Common myeloid progenitor, CD34-positive (primary cell): ENCODE results near the gene TASP1.

ENCODE experiments used
- CTCF ChIA-PET: fragments of 350-600 bp; sonication (Branson Sonifier 250); formaldehyde crosslinking; loops from one replicate; lab custom pipeline; 2021; ENCODE audit warnings: antibody characterized with exemption; lab: Charles Lee
- POLR2A ChIA-PET: fragments of 350-600 bp; sonication (Branson Sonifier 250); formaldehyde crosslinking; loops from one replicate; lab custom pipeline; 2021; ENCODE audit warnings: antibody characterized with exemption; lab: Charles Lee
- DNase-seq, 3 donors: peaks; one replicate each; pipeline versions ENCODE4 v3.0.0 to v3.0.0-alpha.2; 2013
- H3K27ac ChIP-seq, 2 experiments: 1 replicate in 1 of 2; 2 replicates in 1 of 2; pipeline ENCODE4 v1.7.0; 2013; ENCODE audit warnings: inconsistent platforms in 2 of 2, low read length in 2 of 2, mild to moderate bottlenecking in 2 of 2, low read depth in 1 of 2, moderate library complexity in 1 of 2; ENCODE audit not compliant: severe bottlenecking in 2 of 2, insufficient read depth in 1 of 2, poor library complexity in 1 of 2
- H3K27me3 ChIP-seq, 5 experiments: replicated peaks in 2 of 5; 1 replicate in 3 of 5; 2 replicates in 2 of 5; pipeline versions ENCODE4 v1.6.1 to v1.7.0; 2013; ENCODE audit warnings: low read length in 4 of 5, mild to moderate bottlenecking in 2 of 5, moderate library complexity in 2 of 5, inconsistent platforms in 1 of 5; ENCODE audit not compliant: insufficient read depth in 5 of 5, control insufficient read depth in 4 of 5
- H3K36me3 ChIP-seq, 4 experiments: 1 replicate in 2 of 4; 2 replicates in 2 of 4; pipeline versions ENCODE4 v1.6.1 to v1.7.0; 2013; ENCODE audit warnings: low read length in 3 of 4, control low read depth in 1 of 4, mild to moderate bottlenecking in 1 of 4; ENCODE audit not compliant: control insufficient read depth in 4 of 4, insufficient read depth in 4 of 4
- H3K4me1 ChIP-seq, 4 experiments: 1 replicate in 3 of 4; 2 replicates in 1 of 4; pipeline versions ENCODE4 v1.6.1 to v1.7.1; 2013; ENCODE audit warnings: low read length in 3 of 4, mild to moderate bottlenecking in 3 of 4, control low read depth in 1 of 4, inconsistent platforms in 1 of 4, moderate library complexity in 1 of 4; ENCODE audit not compliant: control insufficient read depth in 4 of 4, insufficient read depth in 4 of 4; ENCODE audit errors: control extremely low read depth in 1 of 4
- H3K4me3 ChIP-seq, 7 experiments: 1 replicate in 4 of 7; 2 replicates in 3 of 7; pipeline versions ENCODE4 v1.5.1 to v1.7.0; 2013; ENCODE audit warnings: mild to moderate bottlenecking in 7 of 7, low read length in 6 of 7, moderate library complexity in 6 of 7, inconsistent platforms in 2 of 7, low read depth in 2 of 7, control low read depth in 1 of 7; ENCODE audit not compliant: insufficient read depth in 4 of 7, control insufficient read depth in 1 of 7; ENCODE audit errors: extremely low read depth in 1 of 7
- H3K9me3 ChIP-seq, 5 experiments: 1 replicate in 4 of 5; 2 replicates in 1 of 5; pipeline versions ENCODE4 v1.6.1 to v1.7.1; 2013; ENCODE audit warnings: low read length in 4 of 5, mild to moderate bottlenecking in 2 of 5, inconsistent platforms in 1 of 5, low read depth in 1 of 5, moderate library complexity in 1 of 5; ENCODE audit not compliant: control insufficient read depth in 4 of 5, insufficient read depth in 2 of 5; ENCODE audit errors: control extremely low read depth in 1 of 5
- WGBS: methylation state at CpG from one replicate; pipeline ENCODE4 v1.1.5; 2013; ENCODE audit not compliant: insufficient coverage; 5-methylcytosine and 5-hydroxymethylcytosine counted together

The TASP1 gene

DNA sequence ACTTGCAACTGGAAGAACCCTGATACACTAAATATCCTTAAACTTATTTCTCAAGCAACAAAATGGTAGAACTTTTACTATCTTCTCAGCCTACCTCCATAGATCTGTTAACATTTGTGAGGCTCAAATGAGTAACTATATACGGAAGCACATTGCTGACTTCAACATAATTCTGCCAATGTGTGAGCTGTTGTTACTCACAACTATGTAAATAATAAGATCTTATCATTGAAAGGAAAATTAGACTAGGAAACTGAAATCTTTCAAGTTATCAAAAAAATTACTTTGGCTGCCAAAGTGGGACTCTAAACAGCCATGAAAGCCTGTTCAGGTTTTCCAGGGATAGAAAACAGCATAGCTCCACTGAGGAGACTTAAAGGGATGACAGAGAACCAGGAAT is 40.2 kb upstream of the TASP1 start:
- Histone ChIP-seq H3K27ac (no peak overlapping the region), H3K27me3 (no peaks in the 10 kb centered on the region), H3K4me1 (peaks cover 0 to 6% (median 3%) of the 10 kb centered on the region in 4 experiments), H3K36me3 (no peaks in the 10 kb centered on the region), H3K9me3 (peaks cover 0 to 1% (median 0%) of the 10 kb centered on the region in 5 experiments), H3K4me3 (no peak overlapping the region)
- DNase-seq: peak in 1 of 3 donors; percentile 33
- no CpG with 5 or more reads among the region's 1 CpG for WGBS
- ChIA-PET CTCF (no interaction called here), POLR2A (no interaction called here)

DNA sequence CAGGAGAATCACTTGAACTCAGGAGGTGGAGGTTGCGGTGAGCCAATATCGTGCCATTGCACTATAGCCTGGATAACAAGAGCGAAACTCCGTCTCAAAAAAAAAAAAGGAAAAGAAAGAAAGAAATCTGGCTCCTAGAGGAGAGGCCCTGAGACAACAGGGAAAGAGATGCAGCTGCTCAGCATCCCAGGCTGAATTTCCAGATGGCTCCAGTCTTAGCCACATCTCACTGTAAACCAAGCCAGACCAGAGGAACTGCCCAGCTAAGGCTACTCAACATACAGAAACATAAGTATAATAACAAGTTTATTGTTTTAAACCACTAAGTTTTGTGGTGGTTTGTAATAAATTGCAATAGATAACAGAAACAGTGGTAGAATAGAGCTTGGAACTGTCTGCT is 38.5 kb upstream of the TASP1 start:
- DNase-seq: no peak
- ChIA-PET POLR2A (interaction anchor here (0.6 kb wide), 1 partner anchor 175 kb away, joined by 3 read pairs; no protein-coding TSS in a partner anchor), CTCF (no interaction called here)
- H3K9me3 ChIP-seq: peaks cover 0 to 1% (median 0%) of the 10 kb centered on the region in 5 experiments
- H3K27me3 ChIP-seq: no peaks in the 10 kb centered on the region
- H3K4me1 ChIP-seq: peaks cover 0 to 2% (median 0%) of the 10 kb centered on the region in 4 experiments
- no peak overlapping the region for H3K4me3 ChIP-seq
- no peaks in the 10 kb centered on the region for H3K36me3 ChIP-seq
- no peak overlapping the region for H3K27ac ChIP-seq
- WGBS: 100% methylated on average over 4 of the region's 4 CpGs

DNA sequence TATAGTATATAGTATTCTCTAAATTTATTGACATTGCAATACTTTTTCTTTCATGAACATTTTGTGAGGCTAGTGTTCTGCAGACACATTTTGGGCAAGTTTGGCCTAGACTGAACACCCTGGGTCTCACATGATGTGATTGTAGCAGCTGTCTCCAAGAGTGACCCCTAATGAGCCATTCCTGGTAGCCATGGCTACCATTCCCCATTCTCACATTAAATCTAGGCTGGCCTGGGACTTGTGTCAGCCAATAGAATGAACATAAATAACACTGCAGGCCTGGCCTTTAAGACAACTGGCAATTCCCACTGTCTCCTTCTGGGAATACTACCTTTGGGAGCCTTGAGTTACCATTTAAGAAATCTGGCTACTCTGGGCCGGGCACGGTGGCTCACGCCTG is 38.0 kb upstream of the TASP1 start:
- Histone ChIP-seq H3K27ac (no peak overlapping the region), H3K9me3 (peaks cover 0 to 1% (median 0%) of the 10 kb centered on the region in 5 experiments), H3K36me3 (no peaks in the 10 kb centered on the region), H3K4me1 (peaks cover 0 to 2% (median 0%) of the 10 kb centered on the region in 4 experiments), H3K4me3 (no peak overlapping the region), H3K27me3 (no peaks in the 10 kb centered on the region)
- DNase-seq: no peak
- ChIA-PET CTCF (no interaction called here), POLR2A (no interaction called here)
- WGBS: 100% methylated on average over 3 of the region's 3 CpGs

DNA sequence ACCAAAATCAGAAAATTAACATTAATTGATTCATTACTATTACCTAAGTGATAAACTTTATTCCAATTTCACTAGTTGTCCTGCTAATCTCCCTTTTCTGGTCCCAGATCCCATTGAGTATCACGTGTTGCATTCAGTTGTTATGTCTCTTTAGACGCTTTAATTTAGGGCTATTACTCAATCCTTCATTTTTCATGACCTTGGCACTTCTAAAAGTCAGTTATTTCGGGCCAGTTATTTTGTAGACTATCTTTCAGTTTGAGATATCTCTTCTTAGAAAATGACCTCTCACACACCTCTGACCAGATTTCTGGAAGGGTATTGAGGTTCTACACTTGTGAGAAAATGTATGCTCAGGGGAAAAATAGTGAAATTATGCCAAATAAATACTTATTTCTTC is 34.0 kb upstream of the TASP1 start:
- DNase-seq: no peak
- POLR2A ChIA-PET: no interaction called here
- WGBS: 100% methylated on average over 1 of the region's 3 CpGs
- CTCF ChIA-PET: no interaction called here
- Histone ChIP-seq H3K36me3 (no peaks in the 10 kb centered on the region), H3K27ac (no peak overlapping the region), H3K27me3 (peaks cover 0 to 2% (median 0%) of the 10 kb centered on the region in 5 experiments), H3K4me1 (no peaks in the 10 kb centered on the region), H3K9me3 (no peaks in the 10 kb centered on the region), H3K4me3 (no peak overlapping the region)

DNA sequence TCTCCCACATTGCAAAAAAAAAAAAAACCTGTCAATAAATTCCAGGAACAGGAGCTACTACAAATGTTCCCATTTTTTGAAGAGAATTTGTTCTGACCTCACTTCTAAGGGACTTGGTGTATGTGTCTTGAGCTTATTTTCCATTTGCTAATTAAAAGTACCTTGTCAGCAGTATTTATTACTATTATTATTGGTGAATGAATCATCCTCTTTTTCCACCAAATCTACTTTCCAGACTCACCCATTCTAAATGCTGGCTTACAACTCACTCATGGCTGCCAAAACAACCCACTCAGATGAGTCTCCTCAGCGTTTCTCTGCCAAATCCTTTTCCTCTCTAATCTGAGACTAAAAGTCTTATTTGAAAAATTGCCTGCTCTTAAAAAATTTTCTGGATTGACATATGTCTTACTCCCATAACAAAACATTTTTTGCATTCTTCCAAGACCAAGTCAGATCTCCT is 33.2 kb upstream of the TASP1 start:
- POLR2A ChIA-PET: no interaction called here
- Histone ChIP-seq H3K4me1 (no peaks in the 10 kb centered on the region), H3K4me3 (no peak overlapping the region), H3K36me3 (no peaks in the 10 kb centered on the region), H3K27me3 (peaks cover 0 to 2% (median 0%) of the 10 kb centered on the region in 5 experiments), H3K27ac (no peak overlapping the region), H3K9me3 (no peaks in the 10 kb centered on the region)
- DNase-seq: no peak
- WGBS: 80% methylated on average over 1 of the region's 1 CpG
- CTCF ChIA-PET: no interaction called here

DNA sequence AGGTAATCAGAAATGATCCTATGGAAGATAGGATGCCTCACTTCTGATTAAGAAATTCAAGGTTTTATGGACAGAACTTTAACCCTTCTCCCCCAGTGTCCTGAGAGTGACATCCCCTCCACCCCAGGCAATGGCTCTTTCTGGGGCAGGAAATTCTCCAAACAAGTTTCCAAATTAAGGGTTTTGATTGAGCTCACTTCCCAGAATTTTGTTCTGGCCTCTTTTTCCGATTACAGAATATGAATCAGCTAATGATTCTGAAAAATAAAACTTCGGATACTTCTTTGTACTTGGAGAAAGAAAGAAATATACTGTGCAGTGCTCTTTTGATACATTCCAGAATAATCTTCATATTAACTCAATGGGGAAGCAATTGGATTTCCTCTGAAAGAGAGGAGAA is 32.8 kb upstream of the TASP1 start:
- ChIA-PET CTCF (no interaction called here), POLR2A (no interaction called here)
- Histone ChIP-seq H3K27me3 (peaks cover 0 to 2% (median 0%) of the 10 kb centered on the region in 5 experiments), H3K4me1 (no peaks in the 10 kb centered on the region), H3K36me3 (no peaks in the 10 kb centered on the region), H3K27ac (no peak overlapping the region), H3K4me3 (no peak overlapping the region), H3K9me3 (no peaks in the 10 kb centered on the region)
- WGBS: no CpG with 5 or more reads among the region's 2 CpGs
- DNase-seq: no peak

DNA sequence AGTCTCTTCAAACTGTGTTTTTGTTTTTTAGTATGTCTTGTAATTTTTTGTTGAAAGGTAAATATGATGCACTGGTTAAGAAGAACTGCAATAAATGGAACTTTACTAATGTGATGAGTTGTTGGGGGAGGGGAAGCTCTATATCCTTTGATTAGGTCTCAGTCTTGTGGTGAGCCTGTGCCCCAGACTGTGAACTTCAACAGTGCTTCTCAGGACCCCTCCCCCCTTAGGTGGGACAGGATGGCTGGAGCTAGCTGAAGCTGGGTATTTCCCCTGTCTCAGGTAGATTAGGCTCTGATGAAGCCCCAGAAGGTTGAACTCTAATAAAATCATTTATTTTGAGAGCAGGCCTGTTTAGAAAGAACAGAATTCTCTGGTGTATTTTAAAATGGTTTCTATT is 31.4 kb upstream of the TASP1 start:
- CTCF ChIA-PET: no interaction called here
- Histone ChIP-seq H3K4me3 (no peak overlapping the region), H3K27me3 (peaks cover 0 to 2% (median 0%) of the 10 kb centered on the region in 5 experiments), H3K27ac (no peak overlapping the region), H3K9me3 (no peaks in the 10 kb centered on the region), H3K4me1 (no peaks in the 10 kb centered on the region), H3K36me3 (no peaks in the 10 kb centered on the region)
- POLR2A ChIA-PET: no interaction called here
- DNase-seq: no peak
